Measurements from ENCODE around the gene GPX3.

GRCh38 chr5:151005187-151005949 is 15.0 kb upstream of the GPX3 start:
- TF ChIP-seq CTCF (IDR thresholded peaks at IDR 0.05), result no peak
- no peak for TF ChIP-seq POLR2AphosphoS5 (IDR thresholded peaks at IDR 0.05; ENCODE audit: low read depth, low read length)
- no peak for TF ChIP-seq REST (IDR thresholded peaks at IDR 0.05; ENCODE audit: low read depth, low read length)
- no peak for TF ChIP-seq GABPA (IDR thresholded peaks at IDR 0.05; ENCODE audit: low read depth)
- no peak for TF ChIP-seq TAF1 (IDR thresholded peaks at IDR 0.05; ENCODE audit: borderline replicate concordance, low read depth, low read length)
- no peak for TF ChIP-seq EP300 (IDR thresholded peaks at IDR 0.05; ENCODE audit: borderline replicate concordance in 1 of 2, low read depth in 1 of 2, low read length in 1 of 2)
- TF ChIP-seq RFX5 (IDR thresholded peaks at IDR 0.05; ENCODE audit: low read length), result no peak
